ENCODE data around the gene SHISA5. TPM values are rescaled to one million over a fixed set of nuclear protein-coding genes. Genes with fewer than 3 reads are reported as not detected.

The SHISA5 gene
- total RNA-seq, 1 experiment from 2014 or later: 174 TPM

GRCh38 chr3:48420561-48420960, 83.4 kb downstream of the SHISA5 start:
- Histone ChIP-seq H3K79me1 (ENCODE audit: insufficient read depth, low read depth, low read length, poor library complexity, severe bottlenecking) (no peaks in the 10 kb centered on the region), H2BK120ac (ENCODE audit: low read depth, low read length, poor library complexity, severe bottlenecking) (no peak overlapping the region), H2AK5ac (ENCODE audit: insufficient read length, low read length) (no peak overlapping the region), H3K4me1 (ENCODE audit: insufficient read depth, low read length) (no peaks in the 10 kb centered on the region), H3K9ac (ENCODE audit: extremely low read depth, insufficient read length, low read length) (no peak overlapping the region), H3K56ac (ENCODE audit: insufficient read length, low read depth, low read length) (no peak overlapping the region), H3T11ph (ENCODE audit: low read length) (no peak overlapping the region), H4K8ac (replicated peaks; ENCODE audit: insufficient read length, low read depth, low read length) (no peak overlapping the region), H3K4me2 (ENCODE audit: insufficient read depth, insufficient read length, low read length) (no peak overlapping the region), H3K14ac (ENCODE audit: insufficient read depth, low read length) (no peak overlapping the region), H4K91ac (ENCODE audit: insufficient read length, low read depth, low read length) (no peak overlapping the region), H3K23me2 (ENCODE audit: insufficient read length, low read depth, low read length, poor library complexity, severe bottlenecking) (no peaks in the 10 kb centered on the region), H2BK20ac (ENCODE audit: low read depth, low read length, poor library complexity, severe bottlenecking) (no peak overlapping the region), H2AFZ (ENCODE audit: low read length) (no peak overlapping the region), H3K27me3 (ENCODE audit: insufficient read depth, low read length) (no peaks in the 10 kb centered on the region), H2BK15ac (ENCODE audit: low read depth, low read length) (no peak overlapping the region), H4K5ac (ENCODE audit: insufficient read length, low read depth, low read length) (no peak overlapping the region), H2BK5ac (ENCODE audit: insufficient read length, low read length) (no peak overlapping the region), H3K79me2 (ENCODE audit: insufficient read depth, low read length) (peaks cover 5% of the 10 kb centered on the region; the same call in 1 of the 2 replicates), H3K27ac (ENCODE audit: insufficient read length, low read depth, low read length) (no peak overlapping the region), H3K18ac (ENCODE audit: insufficient read length, low read depth, low read length) (no peak overlapping the region), H2BK12ac (ENCODE audit: insufficient read length, low read depth, low read length) (no peak overlapping the region), H3K4ac (ENCODE audit: low read depth, low read length) (no peak overlapping the region), H3K23ac (ENCODE audit: insufficient read length, low read depth, low read length) (no peak overlapping the region), H4K20me1 (ENCODE audit: control insufficient read depth, insufficient read depth, insufficient read length) (no peaks in the 10 kb centered on the region), H3K9me3 (ENCODE audit: control insufficient read depth, low read depth, low read length) (no peaks in the 10 kb centered on the region)
- Mint-ChIP-seq H3K9me3 (no peaks in the 10 kb centered on the region), H3K4me3 (no peak overlapping the region), H3K27me3 (ENCODE audit: low read depth) (no peaks in the 10 kb centered on the region), H3K27ac (peak overlapping the region in 1 of 3 experiments; percentile 49; a peak in 2 of 7 replicates), H3K4me1 (peaks cover 9% of the 10 kb centered on the region in 2 experiments), H3K36me3 (ENCODE audit: insufficient read depth in 1 of 3, low read depth in 3 of 3) (peaks cover 34 to 75% (median 71%) of the 10 kb centered on the region in 3 experiments)
- TF ChIP-seq CTCF (conservative IDR thresholded peaks at IDR 0.05): no peak
- DNase-seq: no peak
- no CpG with 5 or more reads among the region's 14 CpGs for WGBS (ENCODE audit: extremely low coverage, insufficient read length, low lambda C conversion rate)

Measured in H9 (cell line).